Measurements from ENCODE around the gene SH3GLB1. TPM values are rescaled to one million over a fixed set of nuclear protein-coding genes. Genes with fewer than 3 reads are reported as not detected.

SH3GLB1 gene
- total and polyA plus RNA-seq, 4 donors = 14.1 to 25.2 (median 18.3) TPM

- WGBS = 51% methylated on average over 1 of the region's 1 CpG
- H3K9ac ChIP-seq (ENCODE audit: low read depth in 1 of 2, low read length in 2 of 2) = no peak overlapping the region
Observed at GRCh38 chr1:86775395-86775794, 71.0 kb downstream of the SH3GLB1 start.

GRCh38 chr1:86776108-86776507 is 71.7 kb downstream of the SH3GLB1 start:
- Histone ChIP-seq H3K36me3 (ENCODE audit: control insufficient read depth in 4 of 4, insufficient read depth in 3 of 4, low read depth in 1 of 4, low read length in 3 of 4) (no peaks in the 10 kb centered on the region), H3K4me3 (ENCODE audit: low read depth in 1 of 3, low read length in 3 of 3) (no peak overlapping the region), H3K27ac (ENCODE audit: low read depth in 1 of 2, low read length in 2 of 2) (no peak overlapping the region), H3K27me3 (ENCODE audit: control insufficient read depth in 4 of 4, insufficient read depth in 4 of 4, low read length in 3 of 4) (no peaks in the 10 kb centered on the region), H3K9me3 (ENCODE audit: control insufficient read depth in 4 of 4, low read length in 3 of 4) (no peaks in the 10 kb centered on the region), H3K9ac (ENCODE audit: low read depth in 1 of 2, low read length in 2 of 2) (no peak overlapping the region), H3K4me1 (ENCODE audit: control insufficient read depth in 4 of 4, insufficient read depth in 4 of 4, low read length in 3 of 4) (peaks cover 0 to 3% (median 0%) of the 10 kb centered on the region in 4 donors)
- WGBS = 92% methylated on average over 2 of the region's 2 CpGs
- no peak for DNase-seq (ENCODE audit: low spot score)
- TF ChIP-seq MAX (IDR thresholded peaks at IDR 0.05) (no peak), ATF3 (IDR thresholded peaks at IDR 0.05) (no peak), ZBTB33 (IDR thresholded peaks at IDR 0.05) (no peak), TAF1 (conservative IDR thresholded peaks at IDR 0.05) (no peak), RXRA (IDR thresholded peaks at IDR 0.05) (no peak), HNF4A (conservative IDR thresholded peaks at IDR 0.05) (no peak), GABPA (IDR thresholded peaks at IDR 0.05 in 1 of 2, conservative IDR thresholded peaks at IDR 0.05 in 1 of 2) (no peak), YY1 (IDR thresholded peaks at IDR 0.05) (no peak), HNF4G (IDR thresholded peaks at IDR 0.05) (no peak), RAD21 (IDR thresholded peaks at IDR 0.05) (no peak), REST (IDR thresholded peaks at IDR 0.05) (no peak), JUND (IDR thresholded peaks at IDR 0.05) (no peak), SP1 (IDR thresholded peaks at IDR 0.05) (no peak), NR2F2 (IDR thresholded peaks at IDR 0.05) (no peak), FOXA1 (IDR thresholded peaks at IDR 0.05) (no peak)

More at GRCh38 chr1:86775395-86775794, 71.0 kb downstream of the SH3GLB1 start:
- Histone ChIP-seq H3K9me3 (ENCODE audit: control insufficient read depth in 4 of 4, low read length in 3 of 4) (no peaks in the 10 kb centered on the region), H3K4me1 (ENCODE audit: control insufficient read depth in 4 of 4, insufficient read depth in 4 of 4, low read length in 3 of 4) (peaks cover 0 to 3% (median 0%) of the 10 kb centered on the region in 4 donors), H3K27me3 (ENCODE audit: control insufficient read depth in 4 of 4, insufficient read depth in 4 of 4, low read length in 3 of 4) (no peaks in the 10 kb centered on the region), H3K27ac (ENCODE audit: low read depth in 1 of 2, low read length in 2 of 2) (no peak overlapping the region), H3K36me3 (ENCODE audit: control insufficient read depth in 4 of 4, insufficient read depth in 3 of 4, low read depth in 1 of 4, low read length in 3 of 4) (no peaks in the 10 kb centered on the region), H3K4me3 (ENCODE audit: low read depth in 1 of 3, low read length in 3 of 3) (no peak overlapping the region)
- TF ChIP-seq RAD21 (IDR thresholded peaks at IDR 0.05) (no peak), NR2F2 (IDR thresholded peaks at IDR 0.05) (no peak), JUND (IDR thresholded peaks at IDR 0.05) (no peak), CTCF (IDR thresholded peaks at IDR 0.05; ENCODE audit: low read depth, low read length, missing input control) (no peak), MAX (IDR thresholded peaks at IDR 0.05) (no peak), HNF4A (conservative IDR thresholded peaks at IDR 0.05) (no peak), ATF3 (IDR thresholded peaks at IDR 0.05) (no peak), SP1 (IDR thresholded peaks at IDR 0.05) (no peak)
- no peak for DNase-seq (ENCODE audit: low spot score)
